Jurkat, Clone E6-1 (cell line): ENCODE measurements around the gene IQGAP2.

ENCODE experiments used
- DNase-seq: peaks from one replicate; pipeline ENCODE4 v3.0.0-alpha.2; 2011; ENCODE audit warnings: low read depth, low spot score
- H3K4me3 ChIP-seq: 2 replicates; pipeline ENCODE4 v1.5.1; 2011; ENCODE audit warnings: mild to moderate bottlenecking, low read length, control low read depth, moderate library complexity

The IQGAP2 gene

GRCh38 chr5:76684756-76685519 lies 281.9 kb downstream of the IQGAP2 start:
- DNase-seq, result no peak
- H3K4me3 ChIP-seq, result no peak overlapping the region

- DNase-seq, result no peak
- no peak overlapping the region for H3K4me3 ChIP-seq
These were observed 282.6 kb downstream of the IQGAP2 start for GRCh38 chr5:76685704-76686103.

GRCh38 chr5:76688212-76688611 lies 285.1 kb downstream of the IQGAP2 start:
- DNase-seq, result no peak
- no peak overlapping the region for H3K4me3 ChIP-seq

GRCh38 chr5:76688836-76689235 lies 285.8 kb downstream of the IQGAP2 start:
- no peak for DNase-seq

GRCh38 chr5:76689321-76690036 lies 286.4 kb downstream of the IQGAP2 start:
- H3K4me3 ChIP-seq, result no peak overlapping the region
- DNase-seq, result no peak

More at GRCh38 chr5:76688836-76689235, 285.8 kb downstream of the IQGAP2 start:
- no peak overlapping the region for H3K4me3 ChIP-seq

GRCh38 chr5:76690037-76690679 lies 287.1 kb downstream of the IQGAP2 start:
- H3K4me3 ChIP-seq, result no peak overlapping the region
- no peak for DNase-seq

- H3K4me3 ChIP-seq, result no peak overlapping the region
- no peak for DNase-seq
These were observed 287.8 kb downstream of the IQGAP2 start for GRCh38 chr5:76690704-76691466.

GRCh38 chr5:76691467-76692273 lies 288.6 kb downstream of the IQGAP2 start:
- no peak overlapping the region for H3K4me3 ChIP-seq
- DNase-seq, result no peak

- no peak overlapping the region for H3K4me3 ChIP-seq
- DNase-seq, result no peak
These were observed 289.1 kb downstream of the IQGAP2 start for GRCh38 chr5:76692274-76692540.

- no peak for DNase-seq
- H3K4me3 ChIP-seq, result no peak overlapping the region
These were observed 289.6 kb downstream of the IQGAP2 start for GRCh38 chr5:76692651-76693050.

GRCh38 chr5:76693141-76693540 lies 290.1 kb downstream of the IQGAP2 start:
- no peak overlapping the region for H3K4me3 ChIP-seq
- no peak for DNase-seq

- H3K4me3 ChIP-seq, result no peak overlapping the region
- no peak for DNase-seq
These were observed 291.2 kb downstream of the IQGAP2 start for GRCh38 chr5:76694317-76694716.

GRCh38 chr5:76695346-76695745 lies 292.3 kb downstream of the IQGAP2 start:
- H3K4me3 ChIP-seq, result no peak overlapping the region
- DNase-seq, result no peak

GRCh38 chr5:76696251-76696650 lies 293.2 kb downstream of the IQGAP2 start:
- no peak for DNase-seq
- no peak overlapping the region for H3K4me3 ChIP-seq

GRCh38 chr5:76697670-76698069 lies 294.6 kb downstream of the IQGAP2 start:
- H3K4me3 ChIP-seq, result no peak overlapping the region
- DNase-seq, result no peak

- no peak for DNase-seq
These were observed 297.5 kb downstream of the IQGAP2 start for GRCh38 chr5:76700571-76700970.

GRCh38 chr5:76701298-76701697 lies 298.2 kb downstream of the IQGAP2 start:
- DNase-seq, result no peak

More at GRCh38 chr5:76700571-76700970, 297.5 kb downstream of the IQGAP2 start:
- no peak overlapping the region for H3K4me3 ChIP-seq

GRCh38 chr5:76703707-76704106 lies 300.6 kb downstream of the IQGAP2 start:
- no peak overlapping the region for H3K4me3 ChIP-seq
- DNase-seq, result no peak

More at GRCh38 chr5:76701298-76701697, 298.2 kb downstream of the IQGAP2 start:
- H3K4me3 ChIP-seq, result no peak overlapping the region

GRCh38 chr5:76704131-76704663 lies 301.1 kb downstream of the IQGAP2 start:
- no peak for DNase-seq
- no peak overlapping the region for H3K4me3 ChIP-seq
